AG09309 (cell line): Measurements from ENCODE around the gene MGARP.

ENCODE experiments used
- DNase-seq: peaks from one replicate; pipeline ENCODE4 v3.0.0-alpha.2; 2010; ENCODE audit warnings: low read depth
- H3K4me3 ChIP-seq: 2 replicates; pipeline ENCODE4 v1.5.1; 2011; ENCODE audit warnings: mild to moderate bottlenecking, low read depth, low read length, moderate library complexity; ENCODE audit not compliant: control insufficient read depth
- CTCF ChIP-seq: IDR thresholded peaks from 2 replicates; pipeline ENCODE4 v1.5.1; 2011; ENCODE audit warnings: mild to moderate bottlenecking, low read depth, low read length, inconsistent platforms; ENCODE audit not compliant: insufficient read depth, control insufficient read depth; ENCODE audit errors: missing control alignments

Gene MGARP

DNA sequence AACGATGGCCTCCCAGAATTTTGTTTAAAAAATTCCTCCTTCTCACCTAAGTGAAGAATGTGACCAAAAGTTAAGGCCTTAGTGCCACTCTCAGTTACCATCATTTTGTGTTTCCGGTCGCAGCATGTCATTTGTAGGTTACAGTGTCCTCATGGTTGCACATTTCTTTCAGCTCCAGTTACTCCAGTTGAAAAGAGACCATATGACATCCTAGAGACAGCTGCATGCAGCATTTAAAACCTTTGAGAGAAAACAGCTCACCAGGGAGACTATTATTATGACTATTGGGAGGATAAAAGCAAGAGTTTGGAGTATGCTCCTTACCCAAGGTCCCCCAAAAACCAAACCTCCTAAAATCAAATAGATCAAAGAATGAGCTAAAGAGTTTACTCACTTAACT, 45.8 kb downstream of the MGARP start:
- TF ChIP-seq CTCF, result no peak
- H3K4me3 ChIP-seq, result no peak overlapping the region
- DNase-seq, result no peak

DNA sequence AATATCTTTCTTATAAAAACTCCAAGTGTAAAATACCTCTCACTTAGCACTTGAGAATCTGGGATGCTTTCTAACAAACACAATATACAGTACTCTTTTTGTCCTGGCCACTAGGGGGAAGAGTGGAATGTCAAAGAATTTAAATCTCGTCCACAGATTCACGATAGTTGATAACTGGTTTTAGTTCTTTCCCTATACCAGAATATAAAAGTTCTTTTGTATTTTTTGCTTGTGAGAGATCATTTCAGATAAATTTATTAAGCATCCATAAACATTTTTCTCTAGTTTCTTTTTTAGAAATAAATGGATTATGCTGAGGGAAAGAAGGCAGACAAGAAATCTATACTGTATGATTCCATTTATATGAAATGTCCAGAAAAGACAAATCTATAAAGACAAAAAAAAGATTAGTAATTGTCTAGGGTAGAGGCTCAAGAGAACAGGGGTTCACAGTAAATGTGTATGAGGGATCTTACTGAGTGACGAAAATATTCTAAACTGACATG, 50.4 kb downstream of the MGARP start:
- peak; percentile 63 for TF ChIP-seq CTCF
- no peak for DNase-seq
- no peak overlapping the region for H3K4me3 ChIP-seq

DNA sequence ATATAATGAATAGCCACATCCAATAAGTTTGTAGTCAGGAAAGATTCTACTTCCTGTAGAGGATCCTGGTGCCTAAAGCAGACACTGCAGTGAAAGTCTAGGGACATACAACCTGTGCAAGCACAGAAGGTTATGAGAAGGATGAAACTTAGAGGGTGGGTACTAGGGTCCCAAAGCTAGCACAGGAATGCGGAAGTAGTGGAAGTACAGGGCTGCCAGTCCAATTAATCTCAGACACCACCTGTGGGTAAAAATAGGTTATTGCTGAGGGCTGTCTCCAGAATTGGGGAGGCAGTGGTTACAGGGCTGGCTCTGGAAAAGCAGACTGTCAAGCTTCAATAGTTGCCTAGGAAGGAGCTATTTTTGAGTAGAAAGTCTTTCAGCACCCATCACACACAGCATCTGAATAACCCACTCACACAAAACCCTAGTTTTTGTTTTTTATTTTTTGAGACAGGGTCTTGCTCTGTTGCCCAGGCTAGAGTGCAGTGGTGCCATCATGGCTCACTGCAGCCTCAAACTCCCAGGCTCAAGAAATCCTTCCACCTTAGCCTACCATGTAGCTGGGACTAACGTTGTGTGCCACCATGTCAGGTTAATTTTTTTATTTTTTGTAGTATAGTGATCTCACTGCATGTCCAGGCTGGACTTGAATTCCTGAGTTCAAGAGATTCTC, 52.2 kb downstream of the MGARP start:
- no peak for DNase-seq
- peak; percentile 23 for TF ChIP-seq CTCF

GRCh38 chr4:139223682-139224317, 56.2 kb downstream of the MGARP start:
- no peak for TF ChIP-seq CTCF
- DNase-seq, result no peak
- H3K4me3 ChIP-seq, result no peak overlapping the region

More for the DNA sequence above, 52.2 kb downstream of the MGARP start:
- H3K4me3 ChIP-seq, result no peak overlapping the region

DNA sequence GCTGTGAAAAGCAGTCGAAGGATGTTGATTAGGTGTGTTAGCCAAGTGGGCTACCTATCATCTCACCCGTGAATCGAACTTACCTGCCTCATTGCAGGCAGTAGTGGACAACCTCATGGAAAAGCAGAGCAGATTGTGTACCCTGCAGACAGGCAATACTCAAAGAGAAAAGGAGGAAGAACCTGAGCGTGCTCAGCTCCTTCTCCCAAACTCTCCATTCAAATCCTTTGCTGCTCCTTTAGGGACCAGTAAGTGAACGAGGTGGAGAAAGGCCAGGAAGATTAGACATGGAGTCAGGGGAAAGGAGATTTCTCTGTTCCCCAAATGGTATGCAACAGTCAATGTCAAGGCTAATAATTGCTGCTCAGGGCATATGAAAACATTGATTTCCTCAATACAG, 57.8 kb downstream of the MGARP start:
- no peak overlapping the region for H3K4me3 ChIP-seq
- no peak for DNase-seq
- no peak for TF ChIP-seq CTCF

DNA sequence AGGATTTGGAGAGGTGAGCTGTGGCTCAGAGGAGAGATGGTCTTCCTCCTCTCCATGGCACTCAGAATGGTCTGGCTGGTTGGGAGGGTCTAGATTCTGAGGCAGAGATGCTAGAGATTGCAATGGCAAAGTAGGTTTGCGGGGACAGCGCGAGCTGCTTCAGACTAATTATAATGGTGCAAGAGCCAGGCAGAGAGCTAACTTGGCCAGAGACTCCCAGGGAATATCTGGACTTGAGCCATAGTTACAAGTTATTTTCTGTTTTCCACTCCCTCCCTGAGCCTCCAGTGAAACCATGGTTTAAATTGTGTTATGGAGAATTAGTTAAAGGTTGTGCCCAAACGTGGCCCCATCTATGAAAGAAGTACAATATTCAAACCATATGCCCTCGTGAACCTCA, 58.3 kb downstream of the MGARP start:
- no peak for DNase-seq
- H3K4me3 ChIP-seq, result no peak overlapping the region
- TF ChIP-seq CTCF, result no peak
